Measurements from ENCODE around the gene PLD3.
"Not testable (repeated sequence)": the region's sequence is repeated elsewhere in the genome, so short reads cannot be mapped to it uniquely, and the experiment has no call there.

The PLD3 gene

DNA sequence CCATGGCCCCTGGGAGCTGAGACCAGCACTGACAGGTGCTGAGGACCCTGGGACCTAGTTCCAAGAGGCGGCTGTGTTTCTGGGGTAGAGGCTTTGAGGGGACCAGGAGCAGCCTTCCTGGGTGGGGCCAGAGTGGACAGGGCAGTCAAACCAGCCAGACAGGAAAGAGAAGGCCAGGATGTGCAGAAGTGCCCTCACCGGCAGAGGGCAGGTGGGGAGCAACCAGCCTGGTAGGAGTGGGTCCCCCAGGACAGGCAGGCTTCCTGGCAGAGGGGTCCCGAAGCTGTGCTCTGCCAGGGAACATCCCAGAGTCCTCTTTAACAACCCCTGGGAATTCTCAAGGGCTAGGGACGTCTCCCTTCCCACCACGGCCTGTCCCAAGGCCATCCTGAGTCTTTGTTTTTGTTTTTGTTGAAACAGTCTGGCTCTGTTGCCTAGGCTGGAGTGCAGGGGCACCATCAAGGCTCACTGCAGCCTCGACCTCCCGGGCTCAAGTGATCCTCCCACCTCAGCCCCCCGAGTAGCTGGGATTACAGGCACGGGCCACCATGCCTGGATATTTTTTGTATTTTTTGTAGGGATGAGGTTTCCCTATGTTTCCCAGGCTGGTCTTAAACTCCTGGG is 44.5 kb downstream of the PLD3 start:
- no peak for DNase-seq

DNA sequence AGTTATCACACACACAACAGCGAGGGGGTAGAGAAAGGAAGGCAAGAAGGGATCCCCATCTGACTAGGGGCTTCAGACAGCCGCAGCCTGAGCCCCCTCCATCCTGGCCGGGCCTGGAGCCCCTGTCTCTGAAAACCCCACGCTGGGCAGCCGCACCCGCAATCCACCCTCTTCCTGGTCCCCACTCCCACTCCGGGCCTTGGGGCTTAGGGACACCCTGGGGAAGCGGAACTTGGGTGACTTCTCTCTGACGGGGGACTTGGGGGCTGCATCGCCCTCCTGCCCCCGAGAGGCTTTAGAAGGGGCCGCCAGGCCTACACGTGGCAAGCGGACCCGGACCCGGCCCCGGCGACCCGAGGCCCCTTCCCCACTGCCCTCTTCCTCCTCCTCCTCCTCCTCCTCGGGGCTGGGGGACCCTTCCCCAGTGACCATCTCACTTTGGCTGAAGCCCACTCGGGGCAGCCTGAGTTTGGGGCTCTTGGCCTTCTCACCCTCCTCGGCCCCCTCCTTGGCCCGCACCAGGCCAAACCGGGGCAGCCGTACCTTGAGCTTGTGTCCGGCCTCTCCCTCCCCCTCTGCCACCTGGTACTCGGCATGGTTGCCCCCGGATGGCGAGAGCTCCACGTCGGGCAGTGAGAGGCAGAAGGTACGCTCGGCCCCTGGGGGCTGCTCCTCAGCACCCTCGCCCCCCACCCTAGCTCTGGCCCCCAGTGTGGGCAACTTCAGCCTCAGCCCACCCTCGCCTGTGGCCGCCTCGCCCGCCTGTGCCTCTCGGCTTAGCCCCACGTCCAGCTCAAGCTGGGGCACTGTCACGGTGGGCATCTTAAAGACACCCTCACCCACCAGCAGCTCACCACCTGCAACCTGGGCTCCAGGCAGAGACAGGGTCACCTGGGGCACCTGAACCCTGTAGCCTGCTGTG is 45.7 kb downstream of the PLD3 start:
- no peak for DNase-seq

DNA sequence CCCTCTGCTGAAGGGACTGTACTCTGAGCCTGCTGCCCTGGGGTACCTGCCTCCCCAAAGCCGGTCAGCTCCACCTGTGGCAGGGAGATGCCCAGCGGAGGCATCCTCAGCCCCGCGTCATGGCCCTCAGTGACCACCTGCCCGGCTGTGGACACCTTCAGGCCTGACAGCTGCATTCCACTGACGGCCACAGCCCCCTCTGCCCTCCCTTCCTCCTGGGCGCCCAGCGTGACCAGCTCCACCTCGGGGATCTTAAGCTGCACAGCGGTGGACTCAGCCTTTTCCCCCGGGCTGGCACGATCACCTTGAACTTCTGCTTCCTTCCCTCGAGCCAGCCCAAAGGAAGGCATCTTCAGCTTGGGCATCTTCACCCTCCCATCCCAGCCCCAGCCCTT is 46.3 kb downstream of the PLD3 start:
- no peak for DNase-seq

DNA sequence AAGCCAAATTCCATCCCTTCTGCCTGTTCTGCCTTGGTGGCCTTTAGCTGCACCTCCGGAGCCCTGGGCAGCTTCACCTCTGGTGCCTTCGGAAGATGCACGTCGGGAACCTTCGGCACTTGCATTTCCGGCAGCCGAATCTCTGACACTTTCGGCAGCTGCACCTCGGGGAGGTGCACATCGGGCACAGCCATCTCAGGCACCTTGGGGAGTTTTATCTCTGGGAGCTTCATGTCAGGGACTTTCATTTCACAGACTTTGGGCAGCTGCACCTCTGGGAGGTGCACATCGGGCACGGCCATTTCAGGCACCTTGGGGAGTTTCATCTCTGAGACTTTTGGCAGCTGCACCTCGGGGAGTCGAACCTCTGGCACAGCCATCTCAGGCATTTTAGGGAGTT is 47.5 kb downstream of the PLD3 start:
- DNase-seq: no peak

DNA sequence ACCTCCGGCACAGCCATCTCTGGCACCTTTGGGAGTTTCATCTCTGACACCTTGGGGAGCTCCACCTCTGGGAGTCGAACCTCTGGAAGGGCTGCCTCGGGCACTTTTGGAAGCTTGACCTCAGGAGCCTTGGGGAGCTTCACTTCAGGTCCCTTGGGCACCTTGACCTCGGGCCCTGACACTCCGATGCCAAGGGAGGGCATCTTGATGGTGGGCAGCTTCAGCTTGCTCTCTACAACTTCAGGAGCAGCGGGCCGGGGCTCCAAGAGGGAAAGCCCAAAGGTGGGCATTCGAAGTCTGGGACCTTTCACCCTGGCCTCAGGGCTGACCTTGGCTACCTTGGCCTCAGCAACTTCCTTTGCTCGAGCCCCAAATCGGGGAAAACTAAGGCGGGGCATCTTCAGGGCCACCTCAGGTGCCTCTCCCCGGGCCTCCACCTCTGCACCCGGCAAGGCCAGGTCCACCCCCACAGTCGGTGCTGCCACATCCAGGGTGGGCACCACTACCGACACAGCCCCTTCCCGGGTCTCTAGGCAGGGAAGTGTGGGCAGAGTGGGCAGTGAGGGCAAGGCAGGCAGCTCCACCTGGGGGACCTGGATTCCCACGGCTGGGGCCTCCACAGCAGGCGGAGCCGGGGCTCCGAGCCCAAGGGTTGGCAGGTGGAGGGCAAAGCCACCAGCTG is 48.5 kb downstream of the PLD3 start:
- no peak for DNase-seq

DNA sequence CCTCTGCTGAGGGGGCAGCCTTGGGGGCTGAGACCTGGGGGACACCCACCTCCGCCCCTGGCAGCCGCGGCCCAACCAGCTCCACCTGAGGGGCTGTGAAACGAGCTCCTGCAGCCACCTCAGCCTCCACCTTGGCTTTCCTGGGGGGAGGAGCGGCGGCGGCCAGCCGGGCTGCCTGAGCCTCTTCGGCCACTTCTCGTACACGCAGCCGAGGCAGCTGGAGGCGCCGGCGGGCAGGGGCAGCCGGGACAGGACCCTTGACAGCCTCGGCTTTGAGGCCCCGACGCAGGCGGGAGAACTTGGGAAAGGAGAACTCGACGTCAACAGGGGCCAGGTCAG is 49.0 kb downstream of the PLD3 start:
- no peak for DNase-seq

DNA sequence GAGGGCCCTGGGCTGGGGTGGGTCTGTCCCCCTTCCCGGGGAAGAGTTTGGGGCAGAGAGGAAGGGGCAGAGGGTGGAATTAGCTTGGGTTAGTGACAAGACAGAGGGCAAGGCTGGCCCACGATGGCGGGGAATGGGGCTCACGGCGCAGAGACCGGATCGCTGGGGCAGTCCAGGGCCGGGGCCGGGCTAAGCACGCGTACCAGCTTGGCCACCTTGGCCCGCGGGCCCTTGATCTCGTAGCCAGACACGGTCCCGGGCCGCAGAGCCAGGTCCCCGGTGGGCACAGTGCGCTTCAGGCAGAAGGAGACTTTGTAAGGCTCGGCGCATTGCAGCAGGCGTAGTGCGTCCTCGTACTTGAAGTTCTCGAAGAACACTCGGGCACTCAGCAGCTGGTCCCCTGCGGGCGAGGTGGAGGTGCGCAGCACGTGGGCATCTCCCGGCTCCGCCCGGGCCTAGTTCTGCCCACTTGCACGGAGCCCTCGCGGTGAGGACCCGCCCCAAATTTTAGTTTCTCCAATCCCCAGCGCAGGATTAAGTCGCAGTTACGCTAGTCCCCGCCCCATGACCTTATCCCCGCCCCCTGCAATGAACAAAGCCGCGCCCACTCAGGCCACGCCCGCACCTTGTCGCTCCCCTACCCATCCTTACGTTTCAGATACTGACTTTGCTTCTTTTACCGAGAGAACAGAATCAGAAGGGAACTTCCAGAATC is 50.1 kb downstream of the PLD3 start:
- DNase-seq: peak; percentile 63

DNA sequence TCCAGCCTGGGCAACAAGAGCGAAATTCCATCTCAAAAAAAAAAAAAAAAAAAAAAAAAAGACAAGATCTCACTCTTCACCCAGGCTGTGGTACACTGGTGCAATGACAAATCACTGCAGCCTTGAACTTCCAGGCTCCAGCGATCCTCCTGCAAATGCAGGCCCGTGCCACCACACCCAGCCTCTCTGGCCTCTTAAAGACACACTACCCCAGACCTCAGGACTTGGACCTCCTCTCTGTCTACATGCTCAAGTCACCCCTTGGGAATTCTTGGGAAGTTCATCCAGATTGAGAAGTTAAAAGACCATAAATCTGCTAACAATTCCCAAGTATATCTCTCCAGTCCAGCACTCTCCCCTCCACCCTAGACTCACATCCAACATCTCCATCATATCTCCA is 52.1 kb downstream of the PLD3 start:
- DNase-seq: no peak

DNA sequence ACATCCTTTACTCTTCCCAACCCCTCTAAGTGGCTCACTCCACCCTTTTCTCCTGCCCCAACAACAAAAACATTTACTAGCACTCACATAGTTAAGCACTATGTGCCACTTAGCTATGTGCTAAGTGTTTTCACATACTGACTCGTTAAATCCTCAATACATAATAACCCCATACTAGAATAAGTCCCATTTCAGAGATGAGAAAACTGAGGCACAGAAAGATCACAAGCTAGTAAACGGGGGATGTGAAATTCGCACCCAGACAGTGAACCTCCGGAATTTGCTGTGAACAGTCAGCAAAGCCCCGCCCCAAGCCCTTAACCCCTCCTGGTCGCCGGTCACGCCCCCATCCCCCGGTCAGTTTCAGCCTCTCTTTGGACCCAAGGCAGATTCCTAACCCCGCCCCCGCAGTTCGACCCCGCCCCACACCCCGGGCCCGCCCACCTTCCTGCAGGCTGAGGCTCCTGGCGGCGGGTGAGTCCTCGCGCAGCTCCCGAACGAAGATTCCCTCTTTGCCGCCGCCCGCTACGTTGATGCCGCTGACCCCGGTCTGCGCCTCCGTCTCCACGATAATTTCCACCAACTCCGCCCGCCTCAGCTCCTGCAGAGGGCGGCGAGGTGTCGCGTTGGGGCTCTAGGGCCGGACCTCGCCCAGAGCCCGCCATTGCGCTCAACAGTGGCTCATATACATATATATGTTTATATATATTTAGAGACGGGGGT is 54.9 kb downstream of the PLD3 start:
- DNase-seq: peak; percentile 71

DNA sequence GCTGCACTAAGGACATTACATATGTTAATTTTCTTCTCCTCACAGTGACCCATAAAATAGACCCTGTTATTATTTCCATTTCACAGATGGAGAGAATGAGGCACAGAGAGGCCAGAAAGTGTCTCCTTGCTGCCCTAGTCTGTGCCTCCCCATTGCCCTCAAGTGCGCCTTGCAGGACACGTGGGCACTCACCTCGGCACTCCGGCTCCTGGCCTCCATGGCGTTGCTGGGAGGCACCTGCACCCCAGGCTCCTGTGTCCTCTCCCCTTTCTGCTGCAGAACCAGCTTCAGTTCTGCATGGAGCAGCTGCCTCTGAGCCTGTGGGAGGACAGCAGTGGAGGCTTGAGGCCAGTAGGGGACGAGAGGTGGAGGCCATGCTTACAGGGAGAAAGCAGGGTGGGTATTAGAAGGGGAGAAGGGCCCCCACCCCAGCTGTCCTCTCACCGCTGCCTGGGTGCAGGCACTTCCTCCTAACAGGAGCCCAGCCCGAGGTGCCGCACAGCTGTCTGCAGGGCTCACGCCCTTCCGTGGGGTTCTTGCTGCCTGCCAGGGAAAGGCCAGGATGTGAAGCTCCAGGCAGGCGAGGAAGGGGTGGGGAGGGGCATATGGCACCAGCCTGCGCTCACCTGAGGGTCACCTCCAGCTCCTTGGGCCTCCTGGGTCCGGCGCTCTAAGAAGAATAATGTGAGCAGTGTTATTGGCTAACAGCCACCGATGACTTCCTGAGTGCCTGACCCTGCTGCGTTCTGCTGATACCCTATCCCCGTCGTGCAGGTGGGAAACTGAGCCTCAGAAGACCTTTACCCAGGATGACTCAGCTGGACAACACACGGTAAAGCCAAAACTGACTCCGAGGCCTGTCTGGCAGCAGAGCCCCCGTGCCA is 59.5 kb downstream of the PLD3 start:
- DNase-seq: no peak

DNA sequence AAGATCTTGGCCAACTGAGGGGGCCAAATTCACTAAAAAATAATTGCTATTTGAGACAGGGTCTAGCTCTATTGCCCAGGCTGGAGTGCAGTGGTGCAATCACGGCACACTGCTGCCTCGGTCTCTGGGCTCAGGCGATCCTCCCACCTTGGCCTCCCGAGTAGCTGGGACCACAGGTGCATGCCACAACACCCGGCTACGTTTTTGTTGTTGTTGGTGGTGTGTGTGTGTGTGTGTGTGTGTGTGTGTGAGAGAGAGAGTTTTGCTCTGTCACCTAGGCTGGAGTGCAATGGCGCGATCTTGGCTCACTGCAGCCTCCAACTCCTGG is 60.1 kb downstream of the PLD3 start:
- DNase-seq: not testable (repeated sequence)

DNA sequence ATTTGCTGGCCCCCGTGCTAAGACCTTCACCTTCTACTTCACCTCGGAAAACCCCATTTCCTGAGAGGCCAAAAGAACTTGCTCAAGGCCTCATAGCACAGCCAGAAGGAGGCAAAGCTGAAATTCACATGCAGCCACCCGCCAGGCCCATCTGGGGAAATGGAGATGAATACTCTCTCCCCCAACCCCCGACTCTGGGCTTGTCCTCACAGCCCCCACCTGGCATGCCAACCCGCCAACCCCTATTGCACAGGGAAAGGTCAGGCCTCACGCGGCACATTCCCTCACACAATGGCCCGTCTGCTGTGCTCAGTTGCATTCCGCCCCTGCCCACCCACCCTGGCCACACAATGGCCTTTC is 61.5 kb downstream of the PLD3 start:
- DNase-seq: no peak

DNA sequence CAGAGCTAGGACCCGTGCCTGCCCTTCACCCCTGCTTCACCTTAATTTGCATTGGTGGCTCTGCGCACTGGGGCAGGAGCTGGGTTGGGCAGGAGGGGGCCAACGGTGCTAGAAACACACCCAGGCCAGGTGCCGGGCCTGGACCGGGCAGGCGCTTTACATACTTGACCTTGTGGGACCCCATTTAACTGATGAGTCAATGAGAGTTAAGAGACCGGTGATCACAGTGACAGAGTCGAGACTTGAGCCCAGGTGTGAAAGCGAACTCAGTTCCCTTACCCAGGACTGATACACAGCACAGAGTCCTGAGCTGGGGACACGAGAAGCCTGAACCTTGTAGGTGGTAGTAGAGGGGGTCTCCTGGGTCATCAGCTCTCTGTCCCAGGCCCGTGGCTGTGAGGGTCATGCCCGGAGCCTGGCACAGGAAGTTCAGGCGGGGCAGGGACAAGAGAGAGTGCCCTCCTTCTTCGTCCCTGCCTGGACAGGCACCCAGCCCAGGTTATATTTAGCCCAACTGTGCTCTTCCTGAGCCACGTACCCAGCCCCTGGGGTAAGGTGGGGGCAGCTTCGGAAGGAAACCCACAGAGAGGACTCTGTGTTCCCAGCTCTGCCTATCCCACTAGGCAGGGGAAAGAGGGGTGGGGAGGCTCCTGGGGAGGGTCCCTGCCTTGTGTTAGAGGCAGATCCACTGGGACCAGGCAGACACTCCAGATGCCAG is 62.8 kb downstream of the PLD3 start:
- no peak for DNase-seq

DNA sequence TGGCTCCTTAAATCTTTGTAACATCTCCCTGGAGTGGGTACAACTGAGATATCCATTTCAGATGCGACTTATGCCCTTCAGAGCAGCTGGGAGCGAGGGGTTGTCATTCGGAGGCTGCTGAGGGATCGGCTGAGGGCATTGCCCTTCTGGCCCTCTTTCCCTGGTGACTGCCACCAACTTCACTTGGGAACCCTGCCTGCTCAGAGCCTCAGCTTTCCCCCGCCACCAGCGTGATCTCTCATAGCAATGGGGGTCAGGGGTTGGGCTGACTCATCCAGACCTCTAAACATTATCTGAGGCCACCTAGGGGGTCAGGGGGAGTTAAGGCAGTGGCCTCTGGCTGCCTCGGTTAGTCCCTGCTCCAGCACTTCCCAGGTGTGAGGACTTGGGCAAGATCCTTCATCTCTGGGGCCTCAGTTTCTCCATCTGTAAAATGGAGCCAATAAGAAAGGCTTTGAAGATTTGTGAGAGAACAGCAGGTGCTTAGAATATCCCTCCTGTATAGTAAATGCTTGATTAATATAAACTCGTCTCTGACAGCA is 63.5 kb downstream of the PLD3 start:
- no peak for DNase-seq

DNA sequence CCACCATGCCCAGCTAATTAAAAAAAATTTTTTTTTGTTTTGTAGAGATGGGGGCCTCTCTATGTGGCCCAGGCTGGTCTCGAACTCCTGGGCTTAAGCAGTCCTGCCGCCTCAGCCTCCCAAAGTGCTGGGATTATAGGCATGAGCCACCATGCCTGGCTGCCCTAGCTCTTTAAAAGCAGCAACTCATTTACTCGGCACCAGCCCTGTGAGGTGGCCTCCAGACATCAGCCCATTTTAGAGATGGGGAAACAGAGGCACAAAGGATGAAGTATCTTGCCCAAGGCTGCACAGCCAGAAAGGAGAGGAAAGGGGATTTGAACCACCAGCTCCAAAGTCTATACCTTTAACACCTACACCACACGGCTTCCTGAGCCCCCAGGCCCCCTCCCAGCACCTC is 64.4 kb downstream of the PLD3 start:
- no peak for DNase-seq

DNA sequence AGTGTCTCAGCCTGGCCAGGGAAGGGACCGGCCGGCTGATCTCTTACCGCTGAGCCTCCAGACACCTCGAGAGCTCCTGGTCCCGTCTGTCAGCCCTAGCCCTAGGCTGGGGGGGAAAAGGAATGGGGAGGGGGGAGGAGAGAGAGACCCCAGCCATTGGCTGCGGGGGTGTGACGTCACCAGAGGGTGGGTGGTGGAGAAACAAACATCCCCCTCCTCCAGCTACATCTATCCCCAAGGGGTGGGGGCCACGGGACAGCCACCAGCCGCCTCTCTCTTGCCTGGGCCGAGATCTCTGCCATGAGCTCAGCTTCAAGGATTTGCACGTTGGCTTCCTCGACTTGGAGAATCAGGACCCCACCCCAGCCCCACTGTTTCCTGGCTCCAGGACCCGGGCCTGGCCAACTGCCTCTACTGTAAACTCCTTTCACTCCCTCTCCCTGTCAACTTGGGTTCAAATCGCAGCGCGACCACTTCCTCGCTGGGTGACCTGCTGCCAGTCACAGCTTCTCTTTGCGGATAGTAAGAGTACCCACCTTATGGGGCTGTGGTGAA is 64.9 kb downstream of the PLD3 start, which contains the start of gene PRX:
TSS of gene PRX (minus strand) at position 88 of the 555 bp plus-strand sequence. CDS start 5,446 bp downstream, outside the sequence.
- DNase-seq: no peak

DNA sequence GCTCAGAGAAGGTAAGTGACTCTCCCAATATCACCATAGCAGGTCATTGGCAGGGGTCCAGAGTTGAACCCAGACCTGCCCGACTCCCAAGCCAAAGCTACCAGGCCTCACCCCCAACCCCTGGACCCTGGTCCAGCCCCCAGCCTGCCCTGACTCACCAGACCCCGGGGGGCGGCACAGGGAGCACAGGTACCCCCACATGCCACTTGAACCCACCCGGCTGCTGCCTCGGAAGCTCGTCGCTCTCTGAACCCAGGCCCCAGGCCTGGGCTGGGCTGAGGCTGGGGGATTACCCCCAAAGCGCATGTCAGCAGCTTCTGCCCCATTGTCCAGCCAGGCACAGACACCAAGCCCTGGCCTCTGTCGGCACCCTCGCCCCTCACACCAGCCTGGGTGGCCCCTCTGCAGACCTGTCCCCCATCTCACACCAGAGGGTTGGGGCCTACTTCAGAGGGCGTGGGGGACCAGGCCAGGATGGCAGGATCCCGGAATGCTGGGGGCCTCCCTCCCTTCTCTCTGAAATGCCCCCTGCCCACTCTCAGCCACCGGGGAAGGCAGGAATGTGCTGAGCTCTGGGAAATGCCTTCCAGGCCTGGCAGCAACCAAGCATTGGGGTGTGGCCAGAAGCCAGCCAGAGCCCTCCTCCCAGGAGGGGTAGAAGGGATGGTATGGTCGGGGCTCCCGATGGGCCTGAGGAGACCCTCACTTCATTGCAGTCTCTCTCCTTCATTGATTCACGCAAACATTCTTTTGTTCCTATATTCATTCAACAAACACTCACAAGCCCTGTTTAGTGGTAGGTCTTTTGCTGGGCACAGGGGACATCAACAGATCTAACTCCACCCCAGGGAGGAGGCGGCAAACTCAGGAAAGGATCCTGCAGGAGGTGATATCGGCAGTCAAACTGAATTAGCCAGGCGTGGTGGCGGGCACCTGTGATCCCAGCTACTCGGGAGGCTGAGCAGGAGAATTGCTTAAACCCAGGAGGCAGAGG is 66.3 kb downstream of the PLD3 start:
- DNase-seq: no peak

DNA sequence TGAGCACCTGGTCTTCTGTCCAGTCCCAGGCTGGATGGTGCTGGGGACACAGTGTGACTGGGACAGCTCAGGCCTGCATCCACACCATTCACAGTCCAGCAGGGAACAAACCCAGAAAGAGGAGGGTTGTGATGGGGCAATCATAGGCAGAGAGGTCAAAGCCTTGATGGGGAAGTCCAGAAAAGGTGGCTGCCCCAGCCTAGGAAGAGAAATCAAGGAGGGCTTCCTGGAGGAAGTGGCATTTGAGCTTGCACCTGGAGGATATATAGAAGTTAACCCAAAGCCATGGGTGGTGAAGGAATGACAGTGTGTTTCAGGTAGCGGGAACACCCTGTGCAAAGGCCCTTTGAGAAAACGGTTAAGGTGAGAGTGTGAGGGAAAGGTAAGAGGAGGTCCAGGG is 67.3 kb downstream of the PLD3 start:
- DNase-seq: no peak
